Loucy (cell line): ENCODE data around the gene ACAP2.

ENCODE experiments used
- H2AFZ ChIP-seq: fragments of 200-600 bp; sonication (generic); 2 replicates; pipeline ENCODE4 v1.6.0; 2016; ENCODE audit warnings: antibody characterized with exemption, mild to moderate bottlenecking, low read length, moderate library complexity
- H3F3A ChIP-seq: fragments of 200-600 bp; 2 replicates; pipeline ENCODE4 v1.6.0; 2016; ENCODE audit warnings: antibody characterized with exemption, low read depth, mild to moderate bottlenecking
- H3K27me3 ChIP-seq: fragments of 200-600 bp; sonication (generic); 2 replicates; pipeline ENCODE4 v1.6.1; 2014; ENCODE audit warnings: low read length, mild to moderate bottlenecking; ENCODE audit not compliant: insufficient read depth, poor library complexity, severe bottlenecking
- H3K36me3 ChIP-seq: fragments of 200-600 bp; sonication (generic); 2 replicates; pipeline ENCODE4 v1.6.1; 2016; ENCODE audit warnings: low read length; ENCODE audit not compliant: insufficient read depth
- H3K4me1 ChIP-seq: fragments of 200-600 bp; sonication (generic); 2 replicates; pipeline ENCODE4 v1.5.1; 2014; ENCODE audit warnings: low read length, mild to moderate bottlenecking; ENCODE audit not compliant: insufficient read depth, poor library complexity, severe bottlenecking
- H3K4me2 ChIP-seq: fragments of 200-600 bp; sonication (generic); 2 replicates; pipeline ENCODE4 v1.6.0; 2014; ENCODE audit warnings: antibody characterized with exemption, low read length, low read depth, mild to moderate bottlenecking; ENCODE audit not compliant: poor library complexity, severe bottlenecking
- H3K4me3 ChIP-seq: fragments of 200-600 bp; sonication (generic); 2 replicates; pipeline ENCODE4 v1.5.1; 2014; ENCODE audit warnings: low read length, mild to moderate bottlenecking, mixed read lengths; ENCODE audit not compliant: poor library complexity, severe bottlenecking
- H3K79me2 ChIP-seq: fragments of 200-600 bp; sonication (generic); 2 replicates; pipeline ENCODE4 v1.6.1; 2014; ENCODE audit warnings: low read length; ENCODE audit not compliant: insufficient read depth
- H3K9ac ChIP-seq: fragments of 200-600 bp; sonication (generic); 2 replicates; pipeline ENCODE4 v1.6.0; 2014; ENCODE audit warnings: mild to moderate bottlenecking, low read depth, low read length, moderate library complexity; ENCODE audit not compliant: poor library complexity, severe bottlenecking
- H3K9me2 ChIP-seq: fragments of 200-600 bp; sonication (generic); replicated peaks from 2 replicates; pipeline ENCODE4 v1.6.1; 2016; ENCODE audit warnings: low read depth, low read length, mixed read lengths
- H3K9me3 ChIP-seq: fragments of 200-600 bp; sonication (generic); 2 replicates; pipeline ENCODE4 v1.6.1; 2014; ENCODE audit warnings: mild to moderate bottlenecking, antibody characterized with exemption, low read length, low read depth; ENCODE audit not compliant: insufficient read depth
- H4K20me1 ChIP-seq: fragments of 200-600 bp; sonication (generic); 2 replicates; pipeline ENCODE4 v1.6.0; 2014; ENCODE audit warnings: antibody characterized with exemption, low read length, mild to moderate bottlenecking; ENCODE audit not compliant: insufficient read depth, poor library complexity, severe bottlenecking
- EZH2phosphoT487 ChIP-seq: fragments of 200-600 bp; IDR thresholded peaks from 2 replicates; pipeline ENCODE4 v1.6.1; 2018; ENCODE audit warnings: antibody characterized with exemption, mild to moderate bottlenecking, moderate library complexity, borderline replicate concordance
- TF ChIP-seq, protein P1 (sequence below): fragments of 200-600 bp; sonication (generic); conservative IDR thresholded peaks from 2 replicates; pipeline ENCODE4 v1.5.1; 2014; ENCODE audit warnings: mild to moderate bottlenecking, antibody characterized with exemption, low read length

ACAP2 gene

DNA sequence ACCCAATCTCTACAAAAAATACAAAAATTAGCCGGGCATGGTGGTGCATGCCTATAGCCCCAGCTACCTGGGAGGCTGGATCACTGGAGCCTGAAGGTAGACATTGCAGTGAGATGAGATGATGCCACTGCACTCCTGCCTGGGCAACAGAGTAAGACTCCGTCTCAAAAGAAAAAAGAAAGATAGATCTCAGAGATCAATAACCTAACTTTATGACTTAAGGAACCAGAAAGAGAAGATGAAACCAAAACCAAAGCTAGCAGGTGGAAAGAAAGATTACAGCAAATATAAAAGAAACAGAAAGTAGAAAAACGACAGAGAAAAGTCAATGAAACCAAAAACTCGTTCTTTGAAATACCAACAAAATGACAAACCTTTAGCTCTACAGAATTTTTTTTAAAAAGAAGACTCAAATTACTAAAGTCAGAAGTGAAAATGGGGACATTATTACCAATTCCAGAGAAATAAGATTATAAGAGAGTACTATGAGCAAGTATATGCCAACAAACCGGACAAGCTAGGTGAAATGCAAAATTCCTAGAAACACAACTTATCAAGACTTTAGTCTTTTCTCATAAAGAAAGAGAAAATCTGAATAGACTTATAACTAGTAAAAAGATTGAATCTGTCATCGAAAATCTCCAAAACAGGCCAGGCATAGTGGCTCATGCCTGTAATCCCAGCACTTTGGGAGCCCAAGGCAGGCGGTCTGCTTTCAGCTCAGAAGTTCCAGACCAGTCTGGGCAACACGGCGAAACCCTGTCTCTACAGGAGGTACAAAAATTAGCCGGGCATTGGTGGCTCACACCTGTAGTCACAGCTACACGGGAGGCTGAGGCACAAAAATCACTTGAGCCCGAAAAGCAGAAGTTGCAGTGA lies 35.0 kb downstream of the ACAP2 start:
- Histone ChIP-seq H4K20me1 (peaks cover 11% of the 10 kb centered on the region), H3K27me3 (no peaks in the 10 kb centered on the region), H3K4me2 (no peak overlapping the region)

DNA sequence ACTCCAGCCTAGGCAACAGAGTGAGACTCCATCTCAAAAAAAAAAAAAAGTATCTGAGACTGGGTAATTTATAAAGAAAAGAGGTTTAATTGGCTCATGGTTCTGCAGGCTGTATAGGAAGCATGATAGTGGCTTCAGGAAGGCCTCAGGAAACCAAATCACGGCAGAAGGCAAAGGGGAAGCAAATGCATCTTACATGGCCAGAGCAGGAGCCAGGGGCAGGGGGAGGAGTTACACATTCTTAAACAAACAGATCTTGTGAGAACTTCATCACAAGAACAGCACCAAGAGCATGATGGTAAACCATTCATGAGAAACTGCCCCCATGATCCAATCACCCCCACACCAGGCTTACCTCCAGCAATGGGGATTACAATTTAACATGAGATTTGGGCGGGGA lies 37.2 kb downstream of the ACAP2 start:
- no peaks in the 10 kb centered on the region for H3K9me2 ChIP-seq
- H3K79me2 ChIP-seq, result peaks cover 82% of the 10 kb centered on the region
- H2AFZ ChIP-seq, result no peak overlapping the region
- peaks cover 27% of the 10 kb centered on the region for H4K20me1 ChIP-seq
- TF ChIP-seq EZH2phosphoT487, result no peak
- TF ChIP-seq, protein P1, sequence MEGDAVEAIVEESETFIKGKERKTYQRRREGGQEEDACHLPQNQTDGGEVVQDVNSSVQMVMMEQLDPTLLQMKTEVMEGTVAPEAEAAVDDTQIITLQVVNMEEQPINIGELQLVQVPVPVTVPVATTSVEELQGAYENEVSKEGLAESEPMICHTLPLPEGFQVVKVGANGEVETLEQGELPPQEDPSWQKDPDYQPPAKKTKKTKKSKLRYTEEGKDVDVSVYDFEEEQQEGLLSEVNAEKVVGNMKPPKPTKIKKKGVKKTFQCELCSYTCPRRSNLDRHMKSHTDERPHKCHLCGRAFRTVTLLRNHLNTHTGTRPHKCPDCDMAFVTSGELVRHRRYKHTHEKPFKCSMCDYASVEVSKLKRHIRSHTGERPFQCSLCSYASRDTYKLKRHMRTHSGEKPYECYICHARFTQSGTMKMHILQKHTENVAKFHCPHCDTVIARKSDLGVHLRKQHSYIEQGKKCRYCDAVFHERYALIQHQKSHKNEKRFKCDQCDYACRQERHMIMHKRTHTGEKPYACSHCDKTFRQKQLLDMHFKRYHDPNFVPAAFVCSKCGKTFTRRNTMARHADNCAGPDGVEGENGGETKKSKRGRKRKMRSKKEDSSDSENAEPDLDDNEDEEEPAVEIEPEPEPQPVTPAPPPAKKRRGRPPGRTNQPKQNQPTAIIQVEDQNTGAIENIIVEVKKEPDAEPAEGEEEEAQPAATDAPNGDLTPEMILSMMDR, result no peak
- no peaks in the 10 kb centered on the region for H3F3A ChIP-seq
- H3K9me3 ChIP-seq, result no peaks in the 10 kb centered on the region
- no peak overlapping the region for H3K9ac ChIP-seq
- H3K4me3 ChIP-seq, result no peak overlapping the region
- peaks cover 6% of the 10 kb centered on the region for H3K4me1 ChIP-seq
- H3K27me3 ChIP-seq, result no peaks in the 10 kb centered on the region
- no peak overlapping the region for H3K4me2 ChIP-seq
- peaks cover 13% of the 10 kb centered on the region; the same call in 1 of the 2 replicates for H3K36me3 ChIP-seq

More for the DNA sequence above, 35.0 kb downstream of the ACAP2 start:
- peaks cover 78% of the 10 kb centered on the region for H3K79me2 ChIP-seq
- no peaks in the 10 kb centered on the region for H3K9me3 ChIP-seq
- no peak overlapping the region for H3K9ac ChIP-seq
- H3F3A ChIP-seq, result no peaks in the 10 kb centered on the region
- no peak overlapping the region for H3K4me3 ChIP-seq
- no peaks in the 10 kb centered on the region for H3K4me1 ChIP-seq
- H3K9me2 ChIP-seq, result no peaks in the 10 kb centered on the region
- H2AFZ ChIP-seq, result no peak overlapping the region
- TF ChIP-seq EZH2phosphoT487, result no peak
- TF ChIP-seq, protein P1, result no peak
- peaks cover 20% of the 10 kb centered on the region for H3K36me3 ChIP-seq

DNA sequence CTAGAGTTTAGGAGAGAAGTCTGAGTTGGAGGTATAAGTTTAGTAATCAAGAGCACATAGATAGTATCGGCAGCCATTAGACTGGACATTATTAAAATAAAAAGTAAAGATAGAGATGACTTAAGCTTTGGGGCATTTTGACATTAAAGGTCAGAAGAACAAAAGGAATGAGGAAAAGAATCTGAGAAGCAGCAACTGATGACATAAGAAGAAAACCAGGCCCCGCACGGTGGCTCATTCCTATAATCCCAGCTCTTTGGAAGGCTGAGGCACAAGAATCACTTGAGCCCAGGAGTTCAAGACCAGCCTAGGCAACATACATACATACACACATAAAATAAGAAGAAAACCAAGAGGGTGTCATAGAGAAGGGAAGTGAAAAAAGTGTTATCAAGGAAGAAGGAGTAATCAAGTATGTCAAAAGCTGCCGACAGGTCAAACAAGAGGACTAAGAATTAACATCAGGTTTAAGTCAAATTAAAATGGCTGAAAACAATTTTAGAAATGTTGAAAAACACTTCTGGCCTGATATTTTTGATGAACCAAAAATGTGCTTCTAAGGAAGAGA lies 38.9 kb downstream of the ACAP2 start:
- Histone ChIP-seq H3F3A (no peaks in the 10 kb centered on the region), H3K27me3 (no peaks in the 10 kb centered on the region), H4K20me1 (peaks cover 35% of the 10 kb centered on the region), H3K9me3 (no peaks in the 10 kb centered on the region), H3K9me2 (no peaks in the 10 kb centered on the region), H3K4me1 (peaks cover 6% of the 10 kb centered on the region), H3K36me3 (peaks cover 6% of the 10 kb centered on the region; the same call in 1 of the 2 replicates), H3K4me3 (no peak overlapping the region), H3K4me2 (no peak overlapping the region), H3K9ac (no peak overlapping the region), H3K79me2 (peaks cover 80% of the 10 kb centered on the region), H2AFZ (no peak overlapping the region)
- TF ChIP-seq, protein P1, result no peak
- TF ChIP-seq EZH2phosphoT487, result no peak
